ENCODE results near the gene RALGAPA2. TPM values are rescaled to one million over a fixed set of nuclear protein-coding genes. Genes with fewer than 3 reads are reported as not detected.

Gene RALGAPA2
- total RNA-seq, 1 donor from 2014 or later: 15.2 TPM

GRCh38 chr20:20401991-20402390, 310.5 kb downstream of the RALGAPA2 start:
- no peak for TF ChIP-seq CTCF (IDR thresholded peaks at IDR 0.05)
- Mint-ChIP-seq H3K36me3 (ENCODE audit: unreplicated experiment) (peaks cover 2% of the 10 kb centered on the region), H3K4me3 (ENCODE audit: unreplicated experiment) (no peak overlapping the region), H3K9me3 (ENCODE audit: unreplicated experiment) (no peaks in the 10 kb centered on the region), H3K27ac (ENCODE audit: unreplicated experiment) (no peak overlapping the region), H3K27me3 (ENCODE audit: unreplicated experiment) (no peaks in the 10 kb centered on the region), H3K4me1 (ENCODE audit: unreplicated experiment) (no peaks in the 10 kb centered on the region)
- no peak for DNase-seq (ENCODE audit: extremely low spot score, unreplicated experiment)

- no peak overlapping the region for H3K27ac Mint-ChIP-seq (ENCODE audit: unreplicated experiment)
- no peaks in the 10 kb centered on the region for H3K27me3 Mint-ChIP-seq (ENCODE audit: unreplicated experiment)
- no peaks in the 10 kb centered on the region for H3K4me1 Mint-ChIP-seq (ENCODE audit: unreplicated experiment)
- H3K36me3 Mint-ChIP-seq (ENCODE audit: unreplicated experiment): no peaks in the 10 kb centered on the region
- no peak for TF ChIP-seq CTCF (IDR thresholded peaks at IDR 0.05)
- no peak overlapping the region for H3K4me3 Mint-ChIP-seq (ENCODE audit: unreplicated experiment)
- no peak for DNase-seq (ENCODE audit: extremely low spot score, unreplicated experiment)
- H3K9me3 Mint-ChIP-seq (ENCODE audit: unreplicated experiment): no peaks in the 10 kb centered on the region
Measured at GRCh38 chr20:20399531-20400500, 312.6 kb downstream of the RALGAPA2 start.

- Mint-ChIP-seq H3K4me3 (ENCODE audit: unreplicated experiment) (no peak overlapping the region), H3K27me3 (ENCODE audit: unreplicated experiment) (no peaks in the 10 kb centered on the region), H3K36me3 (ENCODE audit: unreplicated experiment) (peaks cover 2% of the 10 kb centered on the region), H3K27ac (ENCODE audit: unreplicated experiment) (no peak overlapping the region), H3K4me1 (ENCODE audit: unreplicated experiment) (peaks cover 10% of the 10 kb centered on the region), H3K9me3 (ENCODE audit: unreplicated experiment) (no peaks in the 10 kb centered on the region)
- no peak for TF ChIP-seq CTCF (IDR thresholded peaks at IDR 0.05)
- DNase-seq (ENCODE audit: extremely low spot score, unreplicated experiment): no peak
Measured at GRCh38 chr20:20398123-20398522, 314.3 kb downstream of the RALGAPA2 start.

- no peak for DNase-seq (ENCODE audit: extremely low spot score, unreplicated experiment)
- Mint-ChIP-seq H3K9me3 (ENCODE audit: unreplicated experiment) (no peaks in the 10 kb centered on the region), H3K4me3 (ENCODE audit: unreplicated experiment) (no peak overlapping the region), H3K36me3 (ENCODE audit: unreplicated experiment) (peaks cover 9% of the 10 kb centered on the region), H3K27ac (ENCODE audit: unreplicated experiment) (no peak overlapping the region), H3K4me1 (ENCODE audit: unreplicated experiment) (peaks cover 13% of the 10 kb centered on the region), H3K27me3 (ENCODE audit: unreplicated experiment) (no peaks in the 10 kb centered on the region)
- TF ChIP-seq CTCF (IDR thresholded peaks at IDR 0.05): no peak
Measured at GRCh38 chr20:20396794-20397193, 315.6 kb downstream of the RALGAPA2 start.

GRCh38 chr20:20395903-20396568, 316.4 kb downstream of the RALGAPA2 start:
- Mint-ChIP-seq H3K4me1 (ENCODE audit: unreplicated experiment) (peaks cover 13% of the 10 kb centered on the region), H3K27me3 (ENCODE audit: unreplicated experiment) (no peaks in the 10 kb centered on the region), H3K4me3 (ENCODE audit: unreplicated experiment) (no peak overlapping the region), H3K9me3 (ENCODE audit: unreplicated experiment) (no peaks in the 10 kb centered on the region), H3K27ac (ENCODE audit: unreplicated experiment) (no peak overlapping the region), H3K36me3 (ENCODE audit: unreplicated experiment) (peaks cover 10% of the 10 kb centered on the region)
- DNase-seq (ENCODE audit: extremely low spot score, unreplicated experiment): no peak
- TF ChIP-seq CTCF (IDR thresholded peaks at IDR 0.05): no peak

Measured in osteocyte (in vitro differentiated cells).